SK-N-SH treated with all-trans-retinoic acid at 6 μM for 48 hours (cell line): Measurements from ENCODE around the gene CYBA.
"Not testable (repeated sequence)": the region's sequence is repeated elsewhere in the genome, so short reads cannot be mapped to it uniquely, and the experiment has no call there.

Experiments used
- ATAC-seq: fragments of 200-7000 bp; cut with Tn5 transposase; 3 replicates; pipeline ENCODE4 v1.9.1; 2020; ENCODE audit warnings: mild to moderate bottlenecking, moderate library complexity
- ARNTL ChIP-seq: fragments of 450-650 bp; formaldehyde crosslinking; IDR thresholded peaks from 2 replicates; pipeline ENCODE4 v1.5.0; 2020; ENCODE audit warnings: low read depth, mild to moderate bottlenecking, moderate library complexity, borderline replicate concordance
- BACH2 ChIP-seq: fragments of 250-450 bp; sonication (Bioruptor Pico); IDR thresholded peaks from 2 replicates; pipeline ENCODE4 v1.9.0; 2021; ENCODE audit warnings: mild to moderate bottlenecking, borderline replicate concordance
- CREB5 ChIP-seq: fragments of 250-450 bp; sonication (Bioruptor Pico); IDR thresholded peaks from 2 replicates; pipeline ENCODE4 v1.5.1; 2020; ENCODE audit warnings: low read depth, mild to moderate bottlenecking, moderate library complexity
- CSDC2 ChIP-seq: fragments of 250-450 bp; sonication (Bioruptor Pico); IDR thresholded peaks from 2 replicates; pipeline ENCODE4 v1.5.0; 2020; ENCODE audit warnings: mild to moderate bottlenecking, moderate library complexity
- ISL1 ChIP-seq: fragments of 250-450 bp; sonication (Bioruptor Pico); IDR thresholded peaks from 2 replicates; pipeline ENCODE4 v2.1.2; 2022; ENCODE audit warnings: mild to moderate bottlenecking, moderate library complexity
- OSR1 ChIP-seq: fragments of 250-450 bp; sonication (Bioruptor Pico); IDR thresholded peaks from 2 replicates; pipeline ENCODE4 v1.8.0; 2022; ENCODE audit warnings: moderate library complexity, mild to moderate bottlenecking, inconsistent platforms
- PATZ1 ChIP-seq: fragments of 250-450 bp; sonication (Bioruptor Pico); IDR thresholded peaks from 2 replicates; pipeline ENCODE4 v1.8.0; 2020; ENCODE audit warnings: mild to moderate bottlenecking, moderate library complexity, borderline replicate concordance
- POU6F1 ChIP-seq: fragments of 250-450 bp; sonication (Bioruptor Pico); IDR thresholded peaks from 2 replicates; pipeline ENCODE4 v1.8.0; 2021; ENCODE audit warnings: low read depth, mild to moderate bottlenecking, moderate library complexity, borderline replicate concordance
- PPARA ChIP-seq: fragments of 250-450 bp; sonication (Bioruptor Pico); IDR thresholded peaks from 2 replicates; pipeline ENCODE4 v1.5.0; 2020; ENCODE audit warnings: mild to moderate bottlenecking, borderline replicate concordance
- RARB ChIP-seq: fragments of 250-450 bp; sonication (Bioruptor Pico); IDR thresholded peaks from 2 replicates; pipeline ENCODE4 v1.8.0; 2021; ENCODE audit warnings: mild to moderate bottlenecking, moderate library complexity
- SNAI2 ChIP-seq: fragments of 250-450 bp; sonication (Bioruptor Pico); IDR thresholded peaks from 2 replicates; pipeline ENCODE4 v1.5.0; 2020; ENCODE audit warnings: mild to moderate bottlenecking, moderate library complexity
- TCF4 ChIP-seq: fragments of 250-450 bp; sonication (Bioruptor Pico); IDR thresholded peaks from 2 replicates; pipeline ENCODE4 v1.8.0; 2021; ENCODE audit warnings: mild to moderate bottlenecking, moderate library complexity, borderline replicate concordance
- TOX ChIP-seq: fragments of 250-450 bp; sonication (Bioruptor Pico); IDR thresholded peaks from 2 replicates; pipeline ENCODE4 v1.8.0; 2021; ENCODE audit warnings: mild to moderate bottlenecking, moderate library complexity, borderline replicate concordance
- ZC3H10 ChIP-seq: fragments of 250-450 bp; sonication (Bioruptor Pico); IDR thresholded peaks from 2 replicates; pipeline ENCODE4 v1.5.1; 2021; ENCODE audit warnings: mild to moderate bottlenecking, moderate library complexity
- ZFP3 ChIP-seq: fragments of 250-450 bp; sonication (Bioruptor Pico); IDR thresholded peaks from 2 replicates; pipeline ENCODE4 v1.5.0; 2020; ENCODE audit warnings: mild to moderate bottlenecking, moderate library complexity
- ZFP30 ChIP-seq: fragments of 450-650 bp; formaldehyde crosslinking; IDR thresholded peaks from 2 replicates; pipeline ENCODE4 v1.5.0; 2022; ENCODE audit warnings: mild to moderate bottlenecking, moderate library complexity
- ZNF565 ChIP-seq: fragments of 450-650 bp; formaldehyde crosslinking; conservative IDR thresholded peaks from 2 replicates; pipeline ENCODE4 v1.5.0; 2020; ENCODE audit warnings: low read depth, mild to moderate bottlenecking, moderate library complexity
- ZNF8 ChIP-seq: fragments of 450-650 bp; formaldehyde crosslinking; IDR thresholded peaks from 2 replicates; pipeline ENCODE4 v1.5.0; 2020; ENCODE audit warnings: mild to moderate bottlenecking, moderate library complexity

Gene CYBA

GRCh38 chr16:88669980-88670379 lies 19.1 kb upstream of the CYBA start:
- no peak for ATAC-seq
- TF ChIP-seq ARNTL (CRISPR knock-in tag), result no peak
- no peak for TF ChIP-seq ZFP3 (CRISPR knock-in tag)
- no peak for TF ChIP-seq ISL1 (CRISPR knock-in tag)
- no peak for TF ChIP-seq RARB (CRISPR knock-in tag)
- no peak for TF ChIP-seq SNAI2 (CRISPR knock-in tag)

GRCh38 chr16:88669493-88669892 lies 18.6 kb upstream of the CYBA start:
- not testable (repeated sequence) for ATAC-seq

- TF ChIP-seq ZFP3 (CRISPR knock-in tag) (no peak), BACH2 (CRISPR knock-in tag) (no peak), ZNF8 (CRISPR knock-in tag) (no peak), ZC3H10 (CRISPR knock-in tag) (no peak), ZNF565 (no peak), ARNTL (CRISPR knock-in tag) (no peak), OSR1 (no peak), TOX (CRISPR knock-in tag) (no peak), TCF4 (CRISPR knock-in tag) (no peak)
- no peak for ATAC-seq
Measured at GRCh38 chr16:88667461-88667860, 16.6 kb upstream of the CYBA start.

- TF ChIP-seq PPARA (CRISPR knock-in tag) (no peak), RARB (CRISPR knock-in tag) (no peak), ZNF565 (no peak)
- TF ChIP-seq, all 23 proteins: peak for 0
- ATAC-seq, result no peak
Measured at GRCh38 chr16:88665570-88665969, 14.7 kb upstream of the CYBA start.

- TF ChIP-seq POU6F1 (CRISPR knock-in tag), result no peak
- TF ChIP-seq RARB (CRISPR knock-in tag), result no peak
- no peak for TF ChIP-seq ZNF565
- no peak for TF ChIP-seq PATZ1 (CRISPR knock-in tag)
- TF ChIP-seq TCF4 (CRISPR knock-in tag), result no peak
- TF ChIP-seq CREB5 (CRISPR knock-in tag), result no peak
- TF ChIP-seq ZNF8 (CRISPR knock-in tag), result no peak
- TF ChIP-seq OSR1, result no peak
- TF ChIP-seq PPARA (CRISPR knock-in tag), result no peak
- no peak for TF ChIP-seq TOX (CRISPR knock-in tag)
- no peak for ATAC-seq
Measured at GRCh38 chr16:88665148-88665547, 14.3 kb upstream of the CYBA start.

GRCh38 chr16:88662843-88663606 lies 12.2 kb upstream of the CYBA start, which contains the start of gene MVD:
Gene MVD, minus strand, starts transcription at chr16:88663091. Its CDS starts 11 bp downstream, at chr16:88663080.
- ATAC-seq, result peak; percentile 99
- TF ChIP-seq ISL1 (CRISPR knock-in tag), result no peak
- no peak for TF ChIP-seq ZC3H10 (CRISPR knock-in tag)
- TF ChIP-seq ZNF565, result no peak
- TF ChIP-seq PPARA (CRISPR knock-in tag), result no peak
- no peak for TF ChIP-seq CSDC2 (CRISPR knock-in tag)
- TF ChIP-seq ZFP30 (CRISPR knock-in tag), result no peak
